ENCODE results near the gene BPI. TPM values are rescaled to one million over a fixed set of nuclear protein-coding genes. Genes with fewer than 3 reads are reported as not detected.
"Not testable (repeated sequence)": the region's sequence is repeated elsewhere in the genome, so short reads cannot be mapped to it uniquely, and the experiment has no call there.

Gene BPI
- total RNA-seq, 1 donor from 2014 or later: not detected

GRCh38 chr20:38324159-38324558, 20.2 kb downstream of the BPI start:
- DNase-seq: no peak
- intact Hi-C loops (cut with micrococcal nuclease): no loop called here
- ATAC-seq: no peak

GRCh38 chr20:38325167-38325566, 21.2 kb downstream of the BPI start:
- intact Hi-C loops (cut with micrococcal nuclease): no loop called here
- ATAC-seq: no peak
- no peak for DNase-seq

- ATAC-seq: no peak
- intact Hi-C loops (cut with micrococcal nuclease): no loop called here
- DNase-seq: no peak
Observed at GRCh38 chr20:38325905-38326304, 21.9 kb downstream of the BPI start.

- no peak for ATAC-seq
- intact Hi-C loops (cut with micrococcal nuclease): no loop called here
- DNase-seq: no peak
Observed at GRCh38 chr20:38326309-38326708, 22.4 kb downstream of the BPI start.

- intact Hi-C loops (cut with micrococcal nuclease): no loop called here
- no peak for DNase-seq
- ATAC-seq: no peak
Observed at GRCh38 chr20:38330638-38331037, 26.7 kb downstream of the BPI start.

GRCh38 chr20:38331245-38331644, 27.3 kb downstream of the BPI start:
- no peak for ATAC-seq
- intact Hi-C loops (cut with micrococcal nuclease): no loop called here
- no peak for DNase-seq

GRCh38 chr20:38331814-38332213, 27.9 kb downstream of the BPI start:
- no peak for DNase-seq
- intact Hi-C loops (cut with micrococcal nuclease): no loop called here

GRCh38 chr20:38334016-38334415, 30.1 kb downstream of the BPI start:
- no peak for ATAC-seq
- no peak for DNase-seq
- intact Hi-C loops (cut with micrococcal nuclease): no loop called here

More at GRCh38 chr20:38331814-38332213, 27.9 kb downstream of the BPI start:
- no peak for ATAC-seq

- intact Hi-C loops (cut with micrococcal nuclease): no loop called here
- ATAC-seq (no peak), DNase-seq (no peak)
Observed at GRCh38 chr20:38336726-38337125, 32.8 kb downstream of the BPI start.

- ATAC-seq (peak; percentile 17), DNase-seq (no peak)
- intact Hi-C loops (cut with micrococcal nuclease): no loop called here
Observed at GRCh38 chr20:38337561-38338140, 33.7 kb downstream of the BPI start.

- DNase-seq: no peak
- ATAC-seq: peak; percentile 56
- intact Hi-C loops (cut with micrococcal nuclease): no loop called here
Observed at GRCh38 chr20:38338849-38339520, 35.0 kb downstream of the BPI start.

GRCh38 chr20:38339521-38339896, 35.6 kb downstream of the BPI start:
- intact Hi-C loops (cut with micrococcal nuclease); ATAC-seq; DNase-seq: not testable (repeated sequence)

- DNase-seq (no peak), ATAC-seq (no peak)
- intact Hi-C loops (cut with micrococcal nuclease): no loop called here
Observed at GRCh38 chr20:38339997-38340396, 36.0 kb downstream of the BPI start.

- no peak for ATAC-seq
- no peak for DNase-seq
Observed at GRCh38 chr20:38340693-38341092, 36.7 kb downstream of the BPI start.

GRCh38 chr20:38342216-38342615, 38.3 kb downstream of the BPI start:
- no peak for ATAC-seq
- DNase-seq: no peak
- intact Hi-C loops (cut with micrococcal nuclease): no loop called here

More at GRCh38 chr20:38340693-38341092, 36.7 kb downstream of the BPI start:
- intact Hi-C loops (cut with micrococcal nuclease): no loop called here

- intact Hi-C loops (cut with micrococcal nuclease): no loop called here
- ATAC-seq: no peak
Observed at GRCh38 chr20:38342713-38343310, 38.9 kb downstream of the BPI start.

GRCh38 chr20:38343311-38344106, 39.6 kb downstream of the BPI start:
- ATAC-seq (peak; percentile 21), DNase-seq (peak; percentile 44)
- intact Hi-C loops (cut with micrococcal nuclease): no loop called here

More at GRCh38 chr20:38342713-38343310, 38.9 kb downstream of the BPI start:
- DNase-seq: no peak

GRCh38 chr20:38344107-38344701, 40.2 kb downstream of the BPI start:
- no peak for DNase-seq
- intact Hi-C loops (cut with micrococcal nuclease): no loop called here
- no peak for ATAC-seq

- DNase-seq: no peak
- intact Hi-C loops (cut with micrococcal nuclease): no loop called here
- peak; percentile 21 for ATAC-seq
Observed at GRCh38 chr20:38345643-38346042, 41.7 kb downstream of the BPI start.

GRCh38 chr20:38346247-38346651, 42.3 kb downstream of the BPI start, which contains the start of gene LBP:
Gene LBP (plus strand): TSS chr20:38346482. CDS start chr20:38346517, 35 bp downstream.
- intact Hi-C loops (cut with micrococcal nuclease): no loop called here
- DNase-seq (no peak), ATAC-seq (no peak)

Data from left ventricle myocardium superior (tissue), 1 donor.